SK-N-SH treated with all-trans-retinoic acid at 6 μM for 48 hours (cell line): ENCODE data around the gene FGGY.

ENCODE experiments used
- CSRNP3 ChIP-seq: fragments of 250-450 bp; sonication (Bioruptor Pico); IDR thresholded peaks from 2 replicates; pipeline ENCODE4 v1.5.1; 2021; ENCODE audit warnings: mild to moderate bottlenecking, moderate library complexity
- ISL1 ChIP-seq: fragments of 250-450 bp; sonication (Bioruptor Pico); IDR thresholded peaks from 2 replicates; pipeline ENCODE4 v2.1.2; 2022; ENCODE audit warnings: mild to moderate bottlenecking, moderate library complexity
- PATZ1 ChIP-seq: fragments of 250-450 bp; sonication (Bioruptor Pico); IDR thresholded peaks from 2 replicates; pipeline ENCODE4 v1.8.0; 2020; ENCODE audit warnings: mild to moderate bottlenecking, moderate library complexity, borderline replicate concordance
- TCF4 ChIP-seq: fragments of 250-450 bp; sonication (Bioruptor Pico); IDR thresholded peaks from 2 replicates; pipeline ENCODE4 v1.8.0; 2021; ENCODE audit warnings: mild to moderate bottlenecking, moderate library complexity, borderline replicate concordance
- ZNF565 ChIP-seq: fragments of 450-650 bp; formaldehyde crosslinking; conservative IDR thresholded peaks from 2 replicates; pipeline ENCODE4 v1.5.0; 2020; ENCODE audit warnings: low read depth, mild to moderate bottlenecking, moderate library complexity

- TF ChIP-seq CSRNP3 = no peak
- no peak for TF ChIP-seq TCF4 (CRISPR knock-in tag)
- TF ChIP-seq PATZ1 (CRISPR knock-in tag) = no peak
- no peak for TF ChIP-seq ZNF565 (CRISPR knock-in tag)
- no peak for TF ChIP-seq ISL1 (CRISPR knock-in tag)
Measured at GRCh38 chr1:59434336-59434735, 137.4 kb downstream of the FGGY start.
